ENCODE measurements around the gene CADPS.

- no peak for TF ChIP-seq POLR2AphosphoS5 (IDR thresholded peaks at IDR 0.05; ENCODE audit: low read depth, low read length)
- TF ChIP-seq SIN3A (IDR thresholded peaks at IDR 0.05; ENCODE audit: borderline replicate concordance, insufficient read depth, low read length) = no peak
- no peak for TF ChIP-seq TAF1 (IDR thresholded peaks at IDR 0.05; ENCODE audit: borderline replicate concordance, insufficient read depth, low read length)
- no peak for TF ChIP-seq REST (IDR thresholded peaks at IDR 0.05; ENCODE audit: insufficient read depth in 1 of 2, low read depth in 2 of 2, low read length in 2 of 2)
- no peak for TF ChIP-seq FOXP2 (optimal IDR thresholded peaks at IDR 0.05; ENCODE audit: borderline replicate concordance, extremely low read depth, extremely low read length, insufficient read depth)
These were observed 395.2 kb downstream of the CADPS start for GRCh38 chr3:62480056-62480455.

All from PFSK-1 (cell line).